ENCODE results near the gene TFF3.

- TF ChIP-seq, protein P1, sequence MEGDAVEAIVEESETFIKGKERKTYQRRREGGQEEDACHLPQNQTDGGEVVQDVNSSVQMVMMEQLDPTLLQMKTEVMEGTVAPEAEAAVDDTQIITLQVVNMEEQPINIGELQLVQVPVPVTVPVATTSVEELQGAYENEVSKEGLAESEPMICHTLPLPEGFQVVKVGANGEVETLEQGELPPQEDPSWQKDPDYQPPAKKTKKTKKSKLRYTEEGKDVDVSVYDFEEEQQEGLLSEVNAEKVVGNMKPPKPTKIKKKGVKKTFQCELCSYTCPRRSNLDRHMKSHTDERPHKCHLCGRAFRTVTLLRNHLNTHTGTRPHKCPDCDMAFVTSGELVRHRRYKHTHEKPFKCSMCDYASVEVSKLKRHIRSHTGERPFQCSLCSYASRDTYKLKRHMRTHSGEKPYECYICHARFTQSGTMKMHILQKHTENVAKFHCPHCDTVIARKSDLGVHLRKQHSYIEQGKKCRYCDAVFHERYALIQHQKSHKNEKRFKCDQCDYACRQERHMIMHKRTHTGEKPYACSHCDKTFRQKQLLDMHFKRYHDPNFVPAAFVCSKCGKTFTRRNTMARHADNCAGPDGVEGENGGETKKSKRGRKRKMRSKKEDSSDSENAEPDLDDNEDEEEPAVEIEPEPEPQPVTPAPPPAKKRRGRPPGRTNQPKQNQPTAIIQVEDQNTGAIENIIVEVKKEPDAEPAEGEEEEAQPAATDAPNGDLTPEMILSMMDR (conservative IDR thresholded peaks at IDR 0.05 in 1 of 2, IDR thresholded peaks at IDR 0.05 in 1 of 2; ENCODE audit: low read depth in 1 of 2, low read length in 2 of 2): no peak
- TF ChIP-seq EZH2 (IDR thresholded peaks at IDR 0.05; ENCODE audit: low read length, missing control alignments): no peak
Observed at GRCh38 chr21:42358937-42359336, 43.7 kb upstream of the TFF3 start.
